Psoas muscle (tissue), 8 donors: ENCODE data around the gene FAM228B. TPM values are rescaled to one million over a fixed set of nuclear protein-coding genes. Genes with fewer than 3 reads are reported as not detected.

ENCODE experiments used
- ATAC-seq, 4 donors: fragments of 200-7000 bp; cut with Tn5 transposase; one replicate each; pipeline ENCODE4 v1.9.1; 2020; ENCODE audit warnings: moderate library complexity in 3 of 4, mild to moderate bottlenecking in 2 of 4
- DNase-seq, 2 donors: peaks; one replicate each; pipeline ENCODE4 v3.0.0-alpha.2; 2020
- H3K27ac ChIP-seq: fragments of 200-600 bp; one replicate; pipeline ENCODE4 v1.8.0; 2022
- H3K27me3 ChIP-seq, 3 donors: fragments of 200-600 bp in 1 of 3; one replicate each; pipeline versions ENCODE4 v1.6.1 to v1.8.0; 2013 to 2022; ENCODE audit warnings: low read length in 2 of 3, mild to moderate bottlenecking in 2 of 3, moderate library complexity in 1 of 3; ENCODE audit not compliant: insufficient read depth in 3 of 3
- H3K36me3 ChIP-seq, 2 donors: fragments of 200-600 bp in 1 of 2; one replicate each; pipeline versions ENCODE4 v1.6.1 to v1.8.0; 2013 to 2022; ENCODE audit warnings: low read depth in 1 of 2, mild to moderate bottlenecking in 1 of 2, moderate library complexity in 1 of 2; ENCODE audit not compliant: insufficient read depth in 1 of 2
- H3K4me1 ChIP-seq: fragments of 200-600 bp; one replicate; pipeline ENCODE4 v1.8.0; 2022
- H3K4me3 ChIP-seq: fragments of 200-600 bp; one replicate; pipeline ENCODE4 v1.8.0; 2022; ENCODE audit warnings: mild to moderate bottlenecking
- H3K9me3 ChIP-seq: fragments of 200-600 bp; one replicate; pipeline ENCODE4 v1.8.0; 2022
- WGBS, 3 donors: extraction: QIAGEN DNeasy Blood & Tissue Kit; methylation state at CpG; one replicate each; pipeline versions ENCODE4 v1.1.6 to v1.1.7; 2013; 5-methylcytosine and 5-hydroxymethylcytosine counted together
- intact Hi-C, 2 donors: fragments of 100-400 bp; cut with DNase I; formaldehyde crosslinking; loops; one replicate each; pipeline versions ENCODE4 v1.11.0 to v1.14.2; 2022
- polyA plus RNA-seq, 3 donors: library from polyadenylated mRNA; stranded (reverse); fragments of 200-250 nt; gene quantifications; one replicate each; pipeline ENCODE4 v1.2.3, GENCODE V29; 2013
- total RNA-seq, 4 donors: library from RNA; stranded (reverse); fragmentation: NEBNext Ultra II Directional in 2 of 4; extraction: Animal tissue kit (Norgen Biotek cat#: 25700) in 2 of 4; gene quantifications; one replicate each; pipeline versions ENCODE4 v1.2.1 to v1.2.4, GENCODE V29; 2021 to 2023
- TF ChIP-seq, protein P1 (sequence below): fragments of 200-600 bp; IDR thresholded peaks from one replicate; pipeline ENCODE4 v1.8.0; 2022; ENCODE audit warnings: antibody characterized with exemption
- donor health status: healthy with polysubstance abuse.
- donor health status: DM: no; HTN: no; CAD: no; lungs with moderate emphysema.
- donor health status: Bipolar disorder and iron deficiency.
- donor health status: healthy.
- donor health status: DM: yes; HTN: yes; CAD: no.
- donor health status: DM: no; HTN: no; CAD: no.
- donor health status: DM: no; HTN: no; CAD: no.
- donor health status: DM: yes; HTN: yes; CAD: no.

FAM228B gene
- total and polyA plus RNA-seq, 7 donors: 2.5 to 30.1 (median 12.4) TPM

DNA sequence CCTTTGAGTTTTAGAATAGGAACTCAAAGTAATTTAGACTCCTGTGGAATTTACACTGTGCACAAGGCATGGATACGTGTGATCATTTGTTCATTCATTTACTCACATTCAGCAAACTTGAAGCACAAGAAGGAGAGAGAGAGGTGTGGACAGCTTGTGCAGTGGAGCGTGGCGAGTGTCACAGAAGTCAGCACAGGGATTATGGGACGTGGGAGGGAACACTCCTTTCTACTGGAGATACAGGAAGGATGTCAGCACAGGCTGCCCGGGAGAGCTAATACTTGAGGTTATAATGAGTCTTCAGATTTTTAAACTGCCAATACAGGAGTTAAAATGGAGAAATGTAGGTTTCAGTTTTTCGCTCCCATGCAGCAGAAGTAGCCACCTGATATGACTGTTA, 58.6 kb downstream of the FAM228B start:
- Histone ChIP-seq H3K4me3 (no peak overlapping the region), H3K27ac (no peak overlapping the region), H3K36me3 (no peaks in the 10 kb centered on the region), H3K27me3 (no peaks in the 10 kb centered on the region), H3K4me1 (no peaks in the 10 kb centered on the region), H3K9me3 (no peaks in the 10 kb centered on the region)
- 71 to 75% (median 72%) methylated on average over 6 of the region's 6 CpGs for WGBS, 3 donors
- intact Hi-C loops: no loop called here
- DNase-seq: no peak
- TF ChIP-seq, protein P1, sequence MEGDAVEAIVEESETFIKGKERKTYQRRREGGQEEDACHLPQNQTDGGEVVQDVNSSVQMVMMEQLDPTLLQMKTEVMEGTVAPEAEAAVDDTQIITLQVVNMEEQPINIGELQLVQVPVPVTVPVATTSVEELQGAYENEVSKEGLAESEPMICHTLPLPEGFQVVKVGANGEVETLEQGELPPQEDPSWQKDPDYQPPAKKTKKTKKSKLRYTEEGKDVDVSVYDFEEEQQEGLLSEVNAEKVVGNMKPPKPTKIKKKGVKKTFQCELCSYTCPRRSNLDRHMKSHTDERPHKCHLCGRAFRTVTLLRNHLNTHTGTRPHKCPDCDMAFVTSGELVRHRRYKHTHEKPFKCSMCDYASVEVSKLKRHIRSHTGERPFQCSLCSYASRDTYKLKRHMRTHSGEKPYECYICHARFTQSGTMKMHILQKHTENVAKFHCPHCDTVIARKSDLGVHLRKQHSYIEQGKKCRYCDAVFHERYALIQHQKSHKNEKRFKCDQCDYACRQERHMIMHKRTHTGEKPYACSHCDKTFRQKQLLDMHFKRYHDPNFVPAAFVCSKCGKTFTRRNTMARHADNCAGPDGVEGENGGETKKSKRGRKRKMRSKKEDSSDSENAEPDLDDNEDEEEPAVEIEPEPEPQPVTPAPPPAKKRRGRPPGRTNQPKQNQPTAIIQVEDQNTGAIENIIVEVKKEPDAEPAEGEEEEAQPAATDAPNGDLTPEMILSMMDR: no peak
- ATAC-seq: no peak

DNA sequence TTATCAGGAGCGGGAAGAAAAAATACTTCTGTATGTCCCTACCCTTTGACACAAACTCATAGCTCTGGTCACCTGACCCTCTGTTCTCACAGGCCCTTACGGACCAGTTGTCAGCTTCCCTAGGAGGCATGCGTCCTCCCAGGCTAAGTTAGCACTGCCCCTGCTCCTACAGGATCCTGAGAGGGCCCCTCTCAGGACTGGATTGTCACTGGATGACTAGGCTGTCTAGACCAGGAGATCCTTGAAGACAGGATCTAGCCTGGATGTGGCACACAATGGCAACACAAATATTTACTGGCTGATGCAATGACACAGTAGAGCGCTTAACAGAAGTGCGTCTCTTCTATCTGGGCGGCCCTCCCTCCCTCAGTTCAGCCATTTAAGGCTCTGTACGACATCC, 59.2 kb downstream of the FAM228B start:
- Histone ChIP-seq H3K4me3 (no peak overlapping the region), H3K27ac (no peak overlapping the region), H3K36me3 (no peaks in the 10 kb centered on the region), H3K4me1 (no peaks in the 10 kb centered on the region), H3K27me3 (no peaks in the 10 kb centered on the region), H3K9me3 (no peaks in the 10 kb centered on the region)
- ATAC-seq (no peak), DNase-seq (no peak)
- TF ChIP-seq, protein P1: no peak
- intact Hi-C loops: no loop called here
- WGBS, 3 donors: 92 to 96% (median 93%) methylated on average over 7 of the region's 7 CpGs

DNA sequence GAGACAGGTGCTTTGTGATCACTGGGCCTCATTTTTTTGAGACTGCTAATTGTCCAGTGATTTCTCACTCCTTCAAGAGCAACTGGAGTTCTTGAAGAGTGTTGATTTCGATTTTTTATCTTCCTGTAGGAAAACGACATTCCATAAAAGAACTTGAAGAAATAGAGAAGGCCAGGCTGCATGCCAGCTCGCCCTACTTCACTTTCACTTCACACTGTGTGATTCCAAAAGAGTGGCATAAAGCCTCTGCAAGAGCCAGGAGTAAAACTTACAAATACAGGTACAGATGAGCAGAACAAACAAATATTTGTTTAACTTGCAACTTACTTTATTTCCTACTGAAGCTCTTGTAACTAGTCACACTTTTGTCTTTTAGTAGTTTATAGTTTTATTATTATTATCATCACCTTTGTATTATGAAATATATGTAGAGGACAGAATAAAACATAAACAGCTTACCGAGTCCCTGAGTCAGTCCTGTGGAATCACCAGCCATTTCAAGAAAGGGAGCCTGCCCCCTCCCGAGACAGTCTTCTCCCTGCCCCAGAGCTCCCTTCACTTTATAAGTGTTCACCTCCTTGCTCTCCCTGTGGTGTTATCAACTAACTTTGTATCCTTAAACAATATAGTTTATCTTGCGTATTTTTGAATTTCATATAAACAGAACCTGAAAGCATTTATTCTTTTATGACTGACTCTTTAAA, 60.2 kb downstream of the FAM228B start:
- no peak for DNase-seq
- no peak for ATAC-seq
- intact Hi-C loops: no loop called here
- no peaks in the 10 kb centered on the region for H3K9me3 ChIP-seq
- no peak overlapping the region for H3K27ac ChIP-seq
- H3K4me3 ChIP-seq: no peak overlapping the region
- no peaks in the 10 kb centered on the region for H3K4me1 ChIP-seq
- TF ChIP-seq, protein P1: no peak
- H3K36me3 ChIP-seq: no peaks in the 10 kb centered on the region
- H3K27me3 ChIP-seq: no peaks in the 10 kb centered on the region
- 81 to 82% (median 82%) methylated on average over 6 of the region's 6 CpGs for WGBS, 3 donors

DNA sequence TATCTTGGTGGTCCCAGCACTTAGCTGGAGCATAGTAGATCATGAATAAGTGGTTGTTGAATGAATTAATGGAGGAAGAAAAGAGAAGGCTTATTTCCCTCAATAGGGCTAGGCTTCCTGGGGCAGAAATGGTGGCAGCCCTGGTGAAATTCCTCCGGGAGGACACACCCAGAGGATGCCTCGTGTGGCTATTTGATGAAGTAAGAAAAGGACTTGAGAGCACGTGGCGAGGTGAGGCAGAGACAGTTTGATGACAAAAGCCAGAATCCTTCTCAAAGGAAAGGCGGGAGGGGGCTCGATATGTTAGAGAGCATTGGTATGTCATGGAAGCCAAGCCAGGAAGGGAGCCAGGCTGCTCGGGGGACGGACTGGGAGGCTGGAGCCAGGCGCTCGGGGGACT, 66.3 kb downstream of the FAM228B start:
- no peak overlapping the region for H3K4me3 ChIP-seq
- H3K27ac ChIP-seq: no peak overlapping the region
- no peak for ATAC-seq
- TF ChIP-seq, protein P1: no peak
- WGBS, 3 donors: 81 to 86% (median 85%) methylated on average over 10 of the region's 10 CpGs
- no peaks in the 10 kb centered on the region for H3K4me1 ChIP-seq
- intact Hi-C loops: no loop called here
- H3K9me3 ChIP-seq: no peaks in the 10 kb centered on the region
- no peaks in the 10 kb centered on the region for H3K36me3 ChIP-seq
- H3K27me3 ChIP-seq: no peaks in the 10 kb centered on the region
- no peak for DNase-seq

DNA sequence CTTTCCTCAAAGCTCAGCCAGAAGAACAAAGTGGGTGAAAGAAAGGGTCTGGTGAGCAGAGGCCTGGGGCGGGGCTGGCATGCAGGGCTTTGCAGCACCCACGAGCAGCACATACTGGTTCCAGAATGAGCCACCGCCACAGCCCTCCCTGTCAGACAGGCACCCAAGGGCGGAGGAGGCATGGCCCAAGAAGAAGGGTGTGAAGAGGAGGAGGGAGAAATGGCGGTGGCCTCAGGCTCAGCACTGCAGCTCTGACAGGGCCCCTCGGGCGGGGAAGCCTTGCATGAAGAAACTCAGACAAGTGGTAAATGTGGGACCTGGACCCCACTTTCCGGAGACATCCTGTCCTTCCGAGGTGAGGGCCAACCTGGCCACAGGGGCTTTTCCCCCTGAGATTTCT, 67.2 kb downstream of the FAM228B start:
- TF ChIP-seq, protein P1: no peak
- DNase-seq (no peak), ATAC-seq (no peak)
- no peaks in the 10 kb centered on the region for H3K9me3 ChIP-seq
- WGBS, 3 donors: 88 to 92% (median 91%) methylated on average over 8 to 9 of the region's 9 CpGs
- no peaks in the 10 kb centered on the region for H3K36me3 ChIP-seq
- H3K27ac ChIP-seq: no peak overlapping the region
- H3K4me3 ChIP-seq: no peak overlapping the region
- intact Hi-C loops: no loop called here
- H3K4me1 ChIP-seq: no peaks in the 10 kb centered on the region
- no peaks in the 10 kb centered on the region for H3K27me3 ChIP-seq
